ENCODE measurements around the gene SPCS3.

DNA sequence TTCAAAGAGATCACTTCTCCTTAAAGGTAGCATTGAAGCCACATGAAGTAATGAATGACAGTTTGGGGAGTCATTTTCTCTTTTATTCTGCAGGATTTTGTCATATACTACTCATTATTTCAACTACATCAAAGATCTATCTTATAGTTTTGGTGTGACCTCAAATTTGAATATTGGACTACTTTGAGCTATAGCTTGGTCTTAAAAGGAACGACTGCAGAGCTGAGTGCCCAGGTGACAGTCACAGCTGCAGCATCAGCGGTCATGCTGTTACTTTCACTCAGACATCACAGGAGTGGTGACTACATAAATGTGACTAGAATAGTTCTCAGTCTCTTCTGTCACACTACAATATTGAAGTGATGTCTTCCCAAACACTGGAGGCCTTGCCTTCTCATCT lies 10.7 kb upstream of the SPCS3 start:
- TF ChIP-seq, protein P1, sequence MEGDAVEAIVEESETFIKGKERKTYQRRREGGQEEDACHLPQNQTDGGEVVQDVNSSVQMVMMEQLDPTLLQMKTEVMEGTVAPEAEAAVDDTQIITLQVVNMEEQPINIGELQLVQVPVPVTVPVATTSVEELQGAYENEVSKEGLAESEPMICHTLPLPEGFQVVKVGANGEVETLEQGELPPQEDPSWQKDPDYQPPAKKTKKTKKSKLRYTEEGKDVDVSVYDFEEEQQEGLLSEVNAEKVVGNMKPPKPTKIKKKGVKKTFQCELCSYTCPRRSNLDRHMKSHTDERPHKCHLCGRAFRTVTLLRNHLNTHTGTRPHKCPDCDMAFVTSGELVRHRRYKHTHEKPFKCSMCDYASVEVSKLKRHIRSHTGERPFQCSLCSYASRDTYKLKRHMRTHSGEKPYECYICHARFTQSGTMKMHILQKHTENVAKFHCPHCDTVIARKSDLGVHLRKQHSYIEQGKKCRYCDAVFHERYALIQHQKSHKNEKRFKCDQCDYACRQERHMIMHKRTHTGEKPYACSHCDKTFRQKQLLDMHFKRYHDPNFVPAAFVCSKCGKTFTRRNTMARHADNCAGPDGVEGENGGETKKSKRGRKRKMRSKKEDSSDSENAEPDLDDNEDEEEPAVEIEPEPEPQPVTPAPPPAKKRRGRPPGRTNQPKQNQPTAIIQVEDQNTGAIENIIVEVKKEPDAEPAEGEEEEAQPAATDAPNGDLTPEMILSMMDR (IDR thresholded peaks at IDR 0.05; ENCODE audit: poor library complexity) = no peak
- TF ChIP-seq EZH2 (IDR thresholded peaks at IDR 0.05; ENCODE audit: borderline replicate concordance) (no peak), EZH2phosphoT487 (IDR thresholded peaks at IDR 0.05; ENCODE audit: low read depth, severe bottlenecking, unreplicated experiment) (no peak)
